ENCODE measurements around the gene AFF1. TPM values are rescaled to one million over a fixed set of nuclear protein-coding genes. Genes with fewer than 3 reads are reported as not detected.
A peak's percentile ranks its signal among the peaks of the same experiment; 100 is the strongest.

The AFF1 gene
- total RNA-seq, 2 donors from 2014 or later = 42.8 to 57.0 TPM

- H3K9me3 ChIP-seq = no peaks in the 10 kb centered on the region
- TF ChIP-seq POLR2A (IDR thresholded peaks at IDR 0.05) (no peak), CTCF (IDR thresholded peaks at IDR 0.05) (no peak)
- intact Hi-C loops (cut with DNase I) = no loop called here
- no peaks in the 10 kb centered on the region for H3K36me3 ChIP-seq (replicated peaks in 1 of 2; ENCODE audit: insufficient read depth in 1 of 2, low read depth in 2 of 2)
- H3K27ac ChIP-seq = peak overlapping the region; percentile 4 to 64 (median 42)
- ATAC-seq (peak; percentile 66), DNase-seq (no peak)
- H3K4me3 ChIP-seq = no peak overlapping the region
- H3K4me1 ChIP-seq = peaks cover 49% of the 10 kb centered on the region
- H3K27me3 ChIP-seq = no peaks in the 10 kb centered on the region
Measured at GRCh38 chr4:86955888-86956451, 21.2 kb downstream of the AFF1 start.

- intact Hi-C loops (cut with DNase I) = no loop called here
- no peak overlapping the region for H3K4me3 ChIP-seq
- WGBS, 2 donors = 100% methylated on average over 1 of the region's 1 CpG
- no peak for DNase-seq
- H3K27ac ChIP-seq = peak overlapping the region in 1 of 4 donors; percentile 29
- no peaks in the 10 kb centered on the region for H3K36me3 ChIP-seq (replicated peaks in 1 of 2; ENCODE audit: insufficient read depth in 1 of 2, low read depth in 2 of 2)
- peaks cover 61% of the 10 kb centered on the region for H3K4me1 ChIP-seq
- TF ChIP-seq POLR2A (IDR thresholded peaks at IDR 0.05) (no peak), CTCF (IDR thresholded peaks at IDR 0.05) (no peak)
- H3K27me3 ChIP-seq = no peaks in the 10 kb centered on the region
- no peaks in the 10 kb centered on the region for H3K9me3 ChIP-seq
- ATAC-seq = no peak
Measured at GRCh38 chr4:86957215-86957614, 22.4 kb downstream of the AFF1 start.

- DNase-seq (no peak), ATAC-seq (no peak)
- Histone ChIP-seq H3K27ac (peak overlapping the region; percentile 7 to 49 (median 26)), H3K4me3 (no peak overlapping the region), H3K4me1 (peaks cover 57% of the 10 kb centered on the region), H3K9me3 (no peaks in the 10 kb centered on the region), H3K27me3 (no peaks in the 10 kb centered on the region), H3K36me3 (replicated peaks in 1 of 2; ENCODE audit: insufficient read depth in 1 of 2, low read depth in 2 of 2) (no peaks in the 10 kb centered on the region)
- intact Hi-C loops (cut with DNase I) = no loop called here
- TF ChIP-seq POLR2A (IDR thresholded peaks at IDR 0.05) (no peak), CTCF (IDR thresholded peaks at IDR 0.05) (no peak)
- 60 to 65% methylated on average over 11 of the region's 11 CpGs for WGBS, 2 donors
Measured at GRCh38 chr4:86959588-86960500, 25.0 kb downstream of the AFF1 start.

- Histone ChIP-seq H3K4me1 (peaks cover 62% of the 10 kb centered on the region), H3K4me3 (no peak overlapping the region), H3K9me3 (no peaks in the 10 kb centered on the region), H3K36me3 (replicated peaks in 1 of 2; ENCODE audit: insufficient read depth in 1 of 2, low read depth in 2 of 2) (no peaks in the 10 kb centered on the region), H3K27ac (peak overlapping the region; percentile 7 to 49 (median 26)), H3K27me3 (no peaks in the 10 kb centered on the region)
- 10 to 21% methylated on average over 2 of the region's 2 CpGs for WGBS, 2 donors
- TF ChIP-seq CTCF (IDR thresholded peaks at IDR 0.05) (no peak), POLR2A (IDR thresholded peaks at IDR 0.05) (no peak)
- DNase-seq (peak in 3 of 4 donors; percentile 29 to 36 (median 34)), ATAC-seq (peak; percentile 66)
- intact Hi-C loops (cut with DNase I) = no loop called here
Measured at GRCh38 chr4:86960557-86960961, 25.7 kb downstream of the AFF1 start.
